ENCODE results near the gene GPER1.

- TF ChIP-seq CTCF (IDR thresholded peaks at IDR 0.05; ENCODE audit: low read depth, low read length) (no peak), POLR2A (IDR thresholded peaks at IDR 0.05; ENCODE audit: extremely low read depth, insufficient read length) (no peak), MYC (IDR thresholded peaks at IDR 0.05; ENCODE audit: low read depth, low read length) (no peak), MAX (IDR thresholded peaks at IDR 0.05; ENCODE audit: low read depth, low read length) (no peak)
Measured at GRCh38 chr7:1097120-1097504, 9.2 kb downstream of the GPER1 start.
